ENCODE measurements around the gene RALGAPA1. TPM values are rescaled to one million over a fixed set of nuclear protein-coding genes. Genes with fewer than 3 reads are reported as not detected.
"Not testable (repeated sequence)": the region's sequence is repeated elsewhere in the genome, so short reads cannot be mapped to it uniquely, and the experiment has no call there.

Gene RALGAPA1
- total RNA-seq, 2 donors from 2014 or later: 65.5 to 66.6 TPM

DNA sequence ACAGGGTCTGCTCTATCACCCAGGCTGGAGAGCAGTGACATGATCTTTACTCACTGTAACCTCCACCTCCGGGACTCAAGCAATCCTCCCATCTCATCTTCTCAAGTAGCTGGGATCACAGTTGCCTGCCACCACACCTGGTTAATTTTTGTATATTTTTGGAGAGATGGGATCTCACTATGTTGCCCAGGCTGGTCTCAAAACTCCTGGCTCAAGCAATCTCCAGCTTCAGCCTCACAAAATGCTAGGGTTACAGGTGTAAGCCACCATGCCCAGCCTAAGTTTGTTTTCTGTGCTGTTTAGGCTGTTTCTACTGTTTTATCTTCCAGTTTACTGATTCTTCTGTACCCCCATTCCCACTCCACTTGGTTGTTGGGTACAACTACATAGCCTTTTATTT is 208.8 kb downstream of the RALGAPA1 start:
- no peaks in the 10 kb centered on the region for H3K36me3 ChIP-seq
- no peak for TF ChIP-seq POLR2A (IDR thresholded peaks at IDR 0.05)
- TF ChIP-seq, protein P1, sequence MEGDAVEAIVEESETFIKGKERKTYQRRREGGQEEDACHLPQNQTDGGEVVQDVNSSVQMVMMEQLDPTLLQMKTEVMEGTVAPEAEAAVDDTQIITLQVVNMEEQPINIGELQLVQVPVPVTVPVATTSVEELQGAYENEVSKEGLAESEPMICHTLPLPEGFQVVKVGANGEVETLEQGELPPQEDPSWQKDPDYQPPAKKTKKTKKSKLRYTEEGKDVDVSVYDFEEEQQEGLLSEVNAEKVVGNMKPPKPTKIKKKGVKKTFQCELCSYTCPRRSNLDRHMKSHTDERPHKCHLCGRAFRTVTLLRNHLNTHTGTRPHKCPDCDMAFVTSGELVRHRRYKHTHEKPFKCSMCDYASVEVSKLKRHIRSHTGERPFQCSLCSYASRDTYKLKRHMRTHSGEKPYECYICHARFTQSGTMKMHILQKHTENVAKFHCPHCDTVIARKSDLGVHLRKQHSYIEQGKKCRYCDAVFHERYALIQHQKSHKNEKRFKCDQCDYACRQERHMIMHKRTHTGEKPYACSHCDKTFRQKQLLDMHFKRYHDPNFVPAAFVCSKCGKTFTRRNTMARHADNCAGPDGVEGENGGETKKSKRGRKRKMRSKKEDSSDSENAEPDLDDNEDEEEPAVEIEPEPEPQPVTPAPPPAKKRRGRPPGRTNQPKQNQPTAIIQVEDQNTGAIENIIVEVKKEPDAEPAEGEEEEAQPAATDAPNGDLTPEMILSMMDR (IDR thresholded peaks at IDR 0.05): no peak
- TF ChIP-seq POLR2AphosphoS5 (IDR thresholded peaks at IDR 0.05): no peak
- no peak for DNase-seq (ENCODE audit: low spot score)
- H3K27me3 ChIP-seq (replicated peaks; ENCODE audit: insufficient read depth): no peaks in the 10 kb centered on the region
- no peak overlapping the region for H3K4me3 ChIP-seq
- WGBS: 94% methylated on average over 1 of the region's 1 CpG
- H3K27ac ChIP-seq: no peak overlapping the region
- no peaks in the 10 kb centered on the region for H3K4me1 ChIP-seq (replicated peaks)
- intact Hi-C loops (cut with DNase I): no loop called here
- no peaks in the 10 kb centered on the region for H3K9me3 ChIP-seq

DNA sequence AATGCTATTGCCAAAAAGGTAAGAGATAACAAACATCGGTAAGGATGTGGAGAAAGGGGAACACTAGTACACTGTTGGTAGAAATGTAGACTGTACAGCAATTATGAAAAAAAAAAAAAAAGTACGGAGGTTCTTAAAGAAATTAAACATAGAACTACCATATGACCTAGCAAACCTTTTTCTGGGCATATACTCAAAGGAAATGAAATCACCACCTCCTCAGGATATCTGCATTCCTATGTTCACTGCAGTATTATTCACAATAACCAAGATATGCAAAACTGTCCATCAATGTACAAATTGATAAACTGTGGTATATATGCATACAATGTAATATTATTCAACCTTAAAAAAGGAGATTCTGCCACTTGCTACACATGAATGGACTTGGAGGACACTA is 214.5 kb downstream of the RALGAPA1 start:
- DNase-seq (ENCODE audit: low spot score): no peak
- TF ChIP-seq POLR2AphosphoS5 (IDR thresholded peaks at IDR 0.05) (no peak), POLR2A (IDR thresholded peaks at IDR 0.05) (no peak)
- TF ChIP-seq, protein P1 (IDR thresholded peaks at IDR 0.05): no peak
- no peak overlapping the region for H3K4me3 ChIP-seq
- H3K27ac ChIP-seq: no peak overlapping the region
- no peaks in the 10 kb centered on the region for H3K4me1 ChIP-seq (replicated peaks)
- intact Hi-C loops (cut with DNase I): no loop called here
- H3K36me3 ChIP-seq: no peaks in the 10 kb centered on the region
- 96% methylated on average over 2 of the region's 2 CpGs for WGBS
- no peaks in the 10 kb centered on the region for H3K27me3 ChIP-seq (replicated peaks; ENCODE audit: insufficient read depth)
- H3K9me3 ChIP-seq: no peaks in the 10 kb centered on the region

DNA sequence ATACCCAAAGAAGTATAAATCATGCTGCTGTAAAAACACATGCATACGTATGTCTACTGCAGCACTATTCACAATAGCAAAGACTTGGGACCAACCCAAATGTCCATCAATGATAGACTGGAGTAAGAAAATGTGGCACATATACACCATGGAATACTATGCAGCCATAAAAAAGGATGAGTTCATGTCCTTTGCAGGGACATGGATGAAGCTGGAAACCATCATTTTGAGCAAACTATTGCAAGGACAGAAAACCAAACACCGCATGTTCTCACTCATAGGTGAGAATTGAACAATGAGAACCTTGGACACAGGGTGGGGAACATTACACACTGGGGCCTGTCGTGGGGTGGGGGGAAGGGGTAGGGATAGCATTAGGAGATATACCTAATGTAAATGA is 221.7 kb downstream of the RALGAPA1 start:
- H3K9me3 ChIP-seq: not testable (repeated sequence)

DNA sequence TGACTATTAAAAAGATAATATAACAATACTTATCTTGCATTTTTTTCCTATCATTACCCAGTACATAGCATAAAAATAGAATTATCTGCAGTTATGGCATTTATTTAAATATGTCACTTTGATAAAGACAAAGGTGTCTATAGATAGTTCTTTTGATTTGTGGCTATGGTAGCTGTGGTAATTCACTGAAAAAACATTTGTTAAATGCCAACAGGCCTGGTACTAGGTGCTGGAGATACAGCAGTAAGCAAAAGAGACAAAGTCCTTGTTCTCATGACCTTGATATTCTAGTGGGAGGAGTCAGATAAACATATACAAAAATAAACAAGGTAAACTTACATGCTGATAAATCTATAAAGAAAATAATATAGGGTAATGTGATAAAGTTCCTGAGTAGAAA is 230.5 kb downstream of the RALGAPA1 start:
- TF ChIP-seq POLR2AphosphoS5 (IDR thresholded peaks at IDR 0.05) (no peak), POLR2A (IDR thresholded peaks at IDR 0.05) (no peak)
- TF ChIP-seq, protein P1 (IDR thresholded peaks at IDR 0.05): no peak
- Histone ChIP-seq H3K9me3 (no peaks in the 10 kb centered on the region), H3K27ac (no peak overlapping the region), H3K27me3 (replicated peaks; ENCODE audit: insufficient read depth) (no peaks in the 10 kb centered on the region), H3K4me1 (replicated peaks) (no peaks in the 10 kb centered on the region), H3K36me3 (no peaks in the 10 kb centered on the region), H3K4me3 (no peak overlapping the region)
- intact Hi-C loops (cut with DNase I): no loop called here
- DNase-seq (ENCODE audit: low spot score): no peak

More for the DNA sequence above, 221.7 kb downstream of the RALGAPA1 start:
- DNase-seq (ENCODE audit: low spot score); H3K4me1 ChIP-seq (replicated peaks); H3K27me3 ChIP-seq (replicated peaks; ENCODE audit: insufficient read depth); H3K27ac ChIP-seq; H3K36me3 ChIP-seq; H3K4me3 ChIP-seq; intact Hi-C loops (cut with DNase I): not testable (repeated sequence)
- WGBS: 98% methylated on average over 3 of the region's 3 CpGs

DNA sequence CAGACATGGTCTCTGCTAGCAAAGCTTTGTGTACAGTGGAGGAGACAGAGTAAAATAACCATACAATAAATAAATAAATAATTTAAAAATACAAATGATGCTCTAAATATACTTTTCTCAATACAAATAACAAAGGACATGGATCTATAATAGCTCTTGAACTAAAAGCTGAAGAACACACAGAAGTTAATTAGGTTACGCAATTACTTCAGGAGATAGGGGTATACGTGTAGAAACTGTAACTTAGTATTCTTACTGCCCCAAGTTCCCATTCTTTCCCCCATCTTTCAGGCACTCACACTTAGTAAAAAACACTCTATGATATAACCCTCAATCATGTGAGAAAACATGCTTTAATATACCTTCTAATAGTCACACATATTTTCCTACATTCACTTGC is 231.0 kb downstream of the RALGAPA1 start:
- Histone ChIP-seq H3K9me3 (no peaks in the 10 kb centered on the region), H3K4me3 (no peak overlapping the region), H3K27ac (no peak overlapping the region), H3K4me1 (replicated peaks) (no peaks in the 10 kb centered on the region), H3K27me3 (replicated peaks; ENCODE audit: insufficient read depth) (no peaks in the 10 kb centered on the region), H3K36me3 (no peaks in the 10 kb centered on the region)
- intact Hi-C loops (cut with DNase I): no loop called here
- 97% methylated on average over 2 of the region's 2 CpGs for WGBS
- no peak for DNase-seq (ENCODE audit: low spot score)
- TF ChIP-seq POLR2AphosphoS5 (IDR thresholded peaks at IDR 0.05) (no peak), POLR2A (IDR thresholded peaks at IDR 0.05) (no peak)
- TF ChIP-seq, protein P1 (IDR thresholded peaks at IDR 0.05): no peak

Measured in prostate gland (tissue), 2 donors.